HPDE6-E6E7 (cell line): ENCODE measurements around the gene DAZL.

Experiments used
- DNase-seq: peaks from one replicate; pipeline ENCODE4 v3.0.0; 2011; ENCODE audit warnings: missing footprints; ENCODE audit errors: extremely low spot score

DAZL gene

DNA sequence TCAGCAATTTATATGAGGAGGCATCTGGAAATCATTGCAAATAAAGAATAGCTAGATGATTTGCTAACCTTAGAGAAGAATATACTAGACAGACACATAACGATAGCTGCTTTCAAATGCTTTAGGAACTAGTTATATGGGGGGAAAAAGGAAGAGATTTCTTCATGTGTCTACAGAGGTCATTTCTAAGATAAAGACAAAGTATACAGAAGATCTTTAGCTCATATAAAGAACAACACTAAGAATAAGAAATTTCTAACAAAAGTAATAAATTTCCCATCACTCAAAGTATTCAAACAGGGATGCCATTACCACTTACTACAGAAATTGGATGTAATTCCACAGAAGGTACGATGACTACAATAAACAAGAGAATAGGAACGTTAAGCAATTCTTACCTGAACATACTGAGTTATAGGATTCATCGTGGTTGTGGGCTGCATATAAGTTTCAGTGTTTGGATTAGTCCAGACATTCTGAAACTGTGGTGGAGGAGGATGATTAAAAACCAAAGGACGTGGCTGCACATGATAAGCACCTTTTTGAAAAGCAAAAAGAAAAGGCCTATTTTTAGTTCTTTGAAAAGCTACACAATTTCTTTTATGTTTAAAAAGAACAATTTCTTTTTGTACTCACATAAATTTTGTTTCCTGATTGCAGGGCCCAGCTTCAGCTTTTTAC lies 8.7 kb downstream of the DAZL start:
- DNase-seq: no peak

GRCh38 chr3:16595778-16596177 lies 9.4 kb downstream of the DAZL start:
- DNase-seq: no peak

- DNase-seq: no peak
These were observed 15.2 kb downstream of the DAZL start for GRCh38 chr3:16589867-16590624.

DNA sequence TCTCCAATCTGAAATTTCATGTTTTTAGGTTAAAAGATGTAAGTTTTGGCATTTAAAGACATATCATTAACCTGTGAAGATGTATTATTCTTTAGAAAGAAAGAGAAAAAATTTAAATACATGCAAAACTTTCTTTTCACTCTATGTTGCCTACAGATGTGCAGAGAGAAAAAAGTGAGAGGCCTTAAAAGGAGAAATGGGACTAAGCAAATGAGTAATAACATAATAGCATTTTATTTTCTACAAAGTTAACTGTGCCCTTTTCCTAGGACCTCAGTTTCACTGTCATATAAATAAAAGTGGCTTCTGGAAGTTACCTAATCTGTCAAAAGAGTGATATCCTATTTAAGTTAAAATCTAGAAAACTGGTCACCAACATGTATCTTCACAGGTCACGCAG lies 16.1 kb downstream of the DAZL start:
- no peak for DNase-seq

GRCh38 chr3:16587681-16588060 lies 17.6 kb downstream of the DAZL start:
- no peak for DNase-seq

- DNase-seq: no peak
These were observed 18.1 kb downstream of the DAZL start for GRCh38 chr3:16587047-16587680.

DNA sequence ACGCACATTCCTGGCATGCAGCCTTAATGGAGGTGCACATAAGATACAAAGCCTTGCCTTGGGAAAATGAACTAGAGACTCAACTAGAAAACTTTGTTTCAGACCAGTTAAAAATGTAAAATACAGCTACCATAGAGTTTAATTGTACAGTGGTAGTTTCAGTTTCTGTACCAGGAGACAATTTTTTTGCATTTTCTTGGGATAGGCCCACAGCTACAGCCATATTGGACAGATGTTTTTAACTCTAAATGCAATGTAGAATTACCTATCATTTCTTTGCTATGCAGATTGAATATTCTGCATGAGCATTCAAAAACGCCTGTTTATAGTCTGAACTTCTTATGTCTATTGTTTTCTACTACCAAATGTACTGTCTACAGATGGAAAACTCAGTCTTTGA lies 20.3 kb downstream of the DAZL start:
- no peak for DNase-seq

DNA sequence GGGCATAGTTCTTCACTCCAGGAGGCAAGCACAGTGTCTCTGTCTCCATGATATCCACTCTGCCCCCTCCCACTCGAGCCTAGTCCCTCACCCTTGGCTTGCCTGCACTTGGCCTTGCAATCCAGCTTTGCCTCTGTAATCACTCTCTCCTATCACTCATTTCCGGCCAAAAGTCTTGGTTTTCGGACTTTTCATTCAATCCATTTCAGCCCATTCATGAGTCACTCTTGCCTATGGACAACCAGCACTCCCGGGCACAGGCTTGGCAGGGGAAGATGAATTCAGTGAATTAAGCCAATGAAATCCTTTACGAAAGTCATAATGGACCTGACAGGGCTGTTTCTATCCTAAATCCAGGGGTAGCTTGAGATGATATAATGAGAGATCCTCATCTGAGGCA lies 21.7 kb downstream of the DAZL start:
- no peak for DNase-seq

DNA sequence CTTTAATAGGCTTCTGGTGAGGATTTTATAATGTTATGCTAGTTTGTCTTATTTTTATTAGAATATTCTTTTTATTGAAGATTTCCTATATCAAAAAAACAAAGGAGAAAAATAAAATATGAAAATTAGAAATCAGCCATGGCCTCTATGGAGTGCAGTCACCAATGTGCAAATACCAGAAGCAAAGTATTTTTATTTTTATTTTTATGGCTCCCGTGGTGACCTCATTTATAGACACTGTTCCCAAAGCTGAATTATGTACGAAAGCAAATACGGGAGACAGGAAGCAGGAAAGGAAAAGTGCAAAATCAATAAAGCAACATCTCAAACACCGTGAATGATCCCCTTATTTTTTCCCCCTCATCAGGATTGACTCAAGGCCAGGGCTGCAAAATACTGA lies 35.1 kb downstream of the DAZL start:
- no peak for DNase-seq

GRCh38 chr3:16568532-16568931 lies 36.7 kb downstream of the DAZL start:
- no peak for DNase-seq

GRCh38 chr3:16568115-16568514 lies 37.1 kb downstream of the DAZL start:
- DNase-seq: no peak

DNA sequence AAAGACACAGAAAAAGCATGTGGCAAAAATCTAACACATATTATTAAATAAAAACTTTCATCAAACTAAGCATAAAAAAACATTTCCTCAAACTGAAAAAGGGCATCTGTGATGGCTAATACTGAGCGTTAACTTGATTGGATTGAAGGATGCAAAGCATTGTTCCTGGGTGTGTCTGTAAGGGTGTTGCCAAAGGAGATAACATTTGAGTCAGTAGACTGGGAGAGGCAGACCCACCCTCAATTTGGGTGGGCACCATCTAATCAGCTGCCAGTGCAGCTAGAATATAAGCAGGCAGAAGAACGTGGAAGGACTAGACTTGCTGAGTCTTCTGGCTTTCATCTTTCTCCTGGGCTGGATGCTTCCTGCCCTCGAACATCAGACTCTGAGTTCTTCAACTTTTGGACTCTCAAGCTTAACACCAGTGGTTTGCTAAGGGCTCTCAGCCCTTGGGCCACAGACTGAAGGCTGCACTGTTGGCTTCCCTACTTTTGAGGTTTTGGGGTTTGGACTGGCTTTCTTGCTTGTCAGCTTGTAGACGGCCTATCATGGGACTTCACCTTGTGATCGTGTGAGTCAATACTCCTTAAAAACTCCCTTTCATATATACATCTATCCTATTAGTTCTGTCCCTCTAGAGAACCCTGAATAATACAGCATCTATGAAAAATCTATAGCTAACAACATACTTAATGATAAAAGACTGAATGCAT lies 45.4 kb downstream of the DAZL start:
- no peak for DNase-seq

GRCh38 chr3:16554126-16554525 lies 51.1 kb downstream of the DAZL start:
- no peak for DNase-seq

DNA sequence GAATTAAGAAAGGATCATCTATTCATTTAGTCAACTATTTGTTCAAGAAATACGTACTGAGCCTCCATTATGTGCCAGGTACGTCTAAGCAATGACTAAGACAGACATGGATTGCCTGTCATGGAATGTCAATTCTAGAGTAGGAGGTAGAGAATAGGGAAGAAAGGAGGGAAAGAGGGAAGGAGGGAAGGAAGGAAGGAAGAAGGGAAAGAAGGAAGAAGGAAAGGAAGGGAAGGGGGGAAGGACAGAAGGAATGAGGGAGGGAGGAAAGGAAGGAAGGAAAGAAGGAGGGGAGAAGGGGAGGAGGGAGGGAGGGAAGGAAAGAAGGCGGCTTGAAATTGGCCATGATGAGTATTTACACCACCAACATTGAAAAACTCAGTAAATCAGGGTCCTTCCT lies 52.5 kb downstream of the DAZL start:
- DNase-seq: no peak

DNA sequence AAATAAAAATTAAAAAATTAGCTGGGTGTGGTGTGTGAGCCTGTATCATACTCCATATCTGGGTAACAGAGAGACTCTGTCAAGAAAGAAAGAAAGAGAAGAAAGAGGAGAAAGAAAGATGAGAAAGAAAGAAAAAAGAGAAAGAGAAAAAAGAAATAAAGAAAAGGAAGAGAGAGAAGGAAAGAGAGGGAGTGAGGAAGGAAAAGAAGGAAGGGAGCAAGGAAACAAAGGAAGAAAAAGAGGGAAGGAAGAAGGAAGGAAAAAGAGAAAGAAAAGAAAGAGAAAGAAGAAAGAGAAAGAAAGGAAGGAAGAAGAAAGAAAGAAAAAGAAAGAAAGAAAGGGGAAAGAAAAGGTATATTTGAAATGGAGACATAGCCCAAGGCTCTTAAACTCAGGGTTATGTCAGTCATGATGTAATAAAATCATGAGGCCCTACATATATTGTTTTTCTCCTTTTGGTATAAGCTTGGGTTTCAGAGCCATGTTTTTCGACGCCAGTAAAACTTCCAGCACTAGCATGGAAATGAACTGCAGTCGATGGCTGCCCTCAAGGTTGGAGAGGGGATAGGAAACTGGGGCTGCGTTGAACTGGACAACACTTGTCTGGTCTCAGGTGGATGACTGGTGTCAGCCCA lies 53.8 kb downstream of the DAZL start:
- DNase-seq: no peak

DNA sequence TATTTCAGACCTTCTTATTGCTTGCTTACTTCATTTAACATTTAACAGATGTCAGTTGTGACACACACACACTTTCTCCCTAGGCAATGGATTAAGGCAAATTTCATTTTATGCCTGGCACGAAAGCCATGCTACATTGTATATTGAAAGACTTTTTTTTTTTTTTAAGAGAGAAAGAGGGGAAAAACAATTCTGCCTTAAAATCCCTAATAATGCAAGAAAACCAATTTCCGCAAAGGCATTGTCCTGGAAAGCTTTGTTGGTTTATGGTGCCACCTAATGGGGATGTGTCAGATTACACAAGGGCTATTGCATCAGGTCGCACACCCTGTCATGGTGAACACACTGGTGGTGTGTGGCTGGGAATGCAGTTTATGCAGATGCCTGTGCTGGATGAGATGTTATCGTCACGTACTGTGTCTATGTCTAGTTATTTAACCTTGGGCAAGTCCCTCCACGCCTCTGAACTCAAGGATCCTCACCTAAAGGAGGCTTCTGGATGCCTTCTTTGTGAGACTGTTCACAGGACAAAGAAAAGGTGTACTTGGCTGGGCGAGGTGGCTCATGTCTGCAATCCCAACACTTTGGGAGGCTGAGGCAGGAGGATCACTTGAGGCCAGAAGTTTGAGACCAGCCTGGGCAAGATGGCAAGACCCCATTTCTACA lies 54.4 kb downstream of the DAZL start:
- peak; percentile 25 for DNase-seq

- DNase-seq: no peak
These were observed 54.9 kb downstream of the DAZL start for GRCh38 chr3:16550305-16550675.

DNA sequence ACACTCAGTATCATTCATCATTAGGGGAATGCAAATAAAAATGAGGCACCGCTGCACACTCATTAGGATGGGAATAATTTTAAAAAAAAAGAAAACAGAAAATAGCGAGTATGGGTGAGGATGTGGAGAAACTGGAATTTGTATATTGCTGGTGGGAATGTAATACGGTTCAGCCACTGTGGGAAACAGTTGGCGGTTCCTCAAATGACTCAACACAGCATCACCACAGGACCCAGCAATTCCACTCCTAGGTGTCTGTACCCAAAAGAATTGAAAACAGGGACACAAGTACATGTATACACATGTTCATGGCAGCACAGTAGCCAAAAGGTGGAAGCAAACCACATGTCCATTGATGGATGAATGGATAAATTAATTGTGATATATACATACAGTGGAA lies 56.5 kb downstream of the DAZL start:
- DNase-seq: no peak

DNA sequence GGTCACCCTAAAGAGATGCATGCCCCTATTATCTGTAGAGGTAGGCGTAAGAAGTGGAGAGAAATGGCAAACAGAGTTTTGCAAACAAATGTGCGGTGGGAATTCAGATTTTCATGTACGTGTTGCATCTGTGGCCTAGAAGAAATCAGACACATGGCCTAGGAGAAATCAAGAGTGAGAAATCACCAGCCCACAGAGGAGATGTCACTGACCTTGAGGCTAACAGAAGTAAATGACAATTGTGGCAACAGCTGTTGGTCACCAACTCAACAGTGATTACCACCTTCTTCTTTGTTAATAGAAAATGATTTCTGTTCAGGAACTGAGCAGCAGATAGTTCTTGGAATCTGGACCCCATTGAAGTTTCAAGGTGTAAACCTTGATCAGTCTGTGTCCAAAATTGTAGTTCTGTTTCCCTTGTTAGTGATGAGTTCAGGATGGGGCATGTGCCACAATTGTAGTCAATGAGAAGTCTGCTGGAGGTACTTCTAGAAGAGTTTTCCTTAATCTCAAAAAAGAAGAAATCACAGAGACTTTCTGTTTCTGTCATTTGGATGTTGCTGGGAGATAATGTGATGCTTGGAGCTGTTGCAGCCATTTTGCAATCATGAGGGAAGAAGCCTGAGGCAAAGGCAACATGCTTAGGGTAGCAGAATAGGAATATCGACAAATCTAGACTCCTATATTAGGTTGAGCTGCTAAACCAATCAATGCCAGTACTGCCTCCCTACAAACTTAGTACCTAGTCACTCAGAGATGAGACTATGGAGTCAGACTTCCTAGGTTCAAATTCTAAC lies 57.5 kb downstream of the DAZL start:
- DNase-seq: no peak

- DNase-seq: no peak
These were observed 58.8 kb downstream of the DAZL start for GRCh38 chr3:16546186-16547010.
